Activated CD4-positive, alpha-beta T cell treated with anti-CD3 and anti-CD28 coated beads for 1 hour (primary cell): Measurements from ENCODE around the gene CTNNA3.

ENCODE experiments used
- DNase-seq: peaks from one replicate; pipeline ENCODE4 v3.0.0-alpha.2; 2020

The CTNNA3 gene

DNA sequence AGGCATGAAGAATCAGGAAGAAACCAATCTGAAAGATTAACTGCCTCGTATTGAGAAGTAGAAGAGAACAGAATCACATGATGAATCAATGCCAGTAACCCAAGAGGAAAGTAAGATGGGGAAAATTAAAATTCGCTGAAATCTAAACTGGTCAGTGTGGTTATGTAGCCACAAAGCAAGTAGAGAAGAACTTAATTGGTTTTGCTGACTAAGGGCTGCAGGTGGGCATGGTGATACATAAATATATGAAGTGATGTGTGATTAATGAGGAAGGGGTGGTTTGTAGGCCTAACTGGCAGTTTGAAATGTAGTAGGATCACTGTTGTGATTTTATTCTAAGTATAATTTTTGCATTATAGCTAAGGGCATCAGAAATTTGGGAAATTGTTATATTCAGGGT is 853.6 kb downstream of the CTNNA3 start:
- no peak for DNase-seq

DNA sequence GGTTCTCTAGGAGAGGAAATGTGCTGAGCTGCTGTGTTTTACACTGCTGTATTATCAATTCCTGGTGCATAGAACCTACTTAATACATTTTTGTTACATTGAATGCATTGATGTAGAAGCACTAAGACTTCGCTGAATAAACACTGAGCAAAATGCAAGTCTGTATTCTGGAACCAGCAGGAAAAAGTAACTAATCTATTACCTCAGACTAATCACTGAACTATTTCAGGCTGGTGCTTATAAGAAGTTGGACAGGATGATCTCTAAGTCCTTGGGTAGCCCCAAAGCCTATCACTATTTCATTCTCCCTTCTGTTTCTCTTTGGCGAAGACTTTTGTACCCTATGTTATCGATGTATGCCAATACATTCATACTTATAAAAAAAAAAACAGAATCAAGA is 857.3 kb downstream of the CTNNA3 start:
- no peak for DNase-seq

DNA sequence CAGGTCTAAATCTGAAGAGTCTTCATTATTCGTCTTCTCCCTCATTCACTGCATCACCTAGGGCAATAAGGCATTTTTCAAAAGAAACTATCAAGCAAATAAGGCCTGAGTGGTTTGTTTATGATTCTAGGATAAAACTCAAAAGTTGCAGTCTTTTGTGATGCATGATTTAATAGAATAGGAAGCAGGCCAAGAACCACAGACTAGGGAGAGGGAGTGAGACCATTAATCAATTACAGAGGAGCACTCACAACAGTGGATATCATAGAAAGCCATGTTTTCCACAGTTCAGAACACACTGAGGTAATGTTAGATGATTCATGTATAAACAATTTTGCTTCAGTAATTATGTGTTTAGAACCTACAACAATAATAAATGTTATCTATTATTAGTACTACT is 858.0 kb downstream of the CTNNA3 start:
- DNase-seq, result no peak

DNA sequence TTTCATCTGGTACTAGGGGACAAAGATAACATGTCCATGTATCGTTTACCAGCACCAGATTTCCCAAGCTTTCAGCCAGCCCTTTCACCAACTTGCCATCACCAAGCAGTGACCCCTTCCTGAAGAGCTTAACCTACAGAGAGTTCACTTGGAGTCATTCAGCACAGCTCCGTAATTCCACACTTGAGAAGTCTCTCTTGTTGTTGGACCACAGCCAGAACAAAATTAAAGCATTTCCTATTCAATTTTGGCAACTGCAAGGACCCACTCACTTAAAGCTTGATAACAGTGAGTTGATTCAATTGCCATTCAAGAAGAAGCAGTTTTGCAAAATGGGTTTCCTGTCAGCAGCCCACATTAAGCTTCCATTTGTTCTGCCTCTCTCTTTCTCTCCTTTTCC is 858.7 kb downstream of the CTNNA3 start:
- no peak for DNase-seq

DNA sequence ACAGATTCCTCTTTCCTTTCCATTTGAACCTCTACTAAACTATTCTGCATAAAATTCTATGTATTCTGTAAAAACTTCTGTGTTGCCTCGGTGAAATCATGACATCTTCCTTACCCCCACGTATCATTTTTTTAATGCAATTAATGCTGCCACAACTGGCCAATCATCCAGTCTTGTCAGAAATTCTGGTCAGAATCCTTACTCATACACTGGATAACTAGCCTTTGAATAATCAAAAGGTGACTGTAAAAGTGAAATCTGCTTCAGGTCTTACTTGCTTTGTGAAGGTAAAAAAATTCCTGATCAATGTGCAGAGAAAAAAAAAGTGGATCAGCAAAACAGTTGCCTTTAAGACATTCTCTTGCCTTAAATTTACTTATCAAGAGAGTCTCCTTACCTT is 859.2 kb downstream of the CTNNA3 start:
- no peak for DNase-seq

DNA sequence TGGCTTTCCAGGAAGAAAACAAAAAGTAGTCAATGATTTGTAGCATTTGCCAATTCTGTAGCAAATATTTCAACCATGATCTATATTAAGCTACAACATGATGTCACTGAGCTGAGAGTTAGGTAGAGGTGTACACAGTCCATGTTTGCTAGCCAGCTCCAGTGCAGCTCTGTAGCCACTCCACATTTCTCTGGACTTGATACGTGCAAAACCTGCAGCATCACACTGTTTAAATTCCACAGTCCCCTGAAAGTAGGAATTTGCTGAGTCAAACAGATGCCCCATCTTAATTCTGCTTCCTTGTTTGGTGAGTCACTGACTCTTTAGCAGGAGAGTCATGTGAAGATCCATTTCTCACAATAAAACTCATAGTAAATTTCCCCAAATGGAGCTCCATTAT is 859.9 kb downstream of the CTNNA3 start:
- no peak for DNase-seq

DNA sequence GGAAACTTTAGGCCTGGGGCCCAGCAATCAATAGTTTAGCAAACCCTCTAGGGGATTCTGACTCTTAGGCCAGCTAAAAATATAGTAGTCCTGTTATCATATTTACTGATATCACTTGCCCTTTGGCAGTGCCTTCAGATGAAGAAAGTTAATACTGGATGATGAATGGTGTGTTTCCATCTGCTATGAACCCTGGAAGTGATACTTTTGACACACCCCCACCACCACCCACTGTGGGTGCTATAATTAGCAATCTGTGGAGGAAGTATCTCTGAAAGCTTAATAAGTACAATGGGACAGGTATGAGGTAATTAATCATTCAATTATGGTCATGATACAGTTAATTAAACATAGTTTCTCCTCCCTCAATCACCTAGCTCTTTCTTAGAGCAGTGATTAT is 860.6 kb downstream of the CTNNA3 start:
- no peak for DNase-seq

DNA sequence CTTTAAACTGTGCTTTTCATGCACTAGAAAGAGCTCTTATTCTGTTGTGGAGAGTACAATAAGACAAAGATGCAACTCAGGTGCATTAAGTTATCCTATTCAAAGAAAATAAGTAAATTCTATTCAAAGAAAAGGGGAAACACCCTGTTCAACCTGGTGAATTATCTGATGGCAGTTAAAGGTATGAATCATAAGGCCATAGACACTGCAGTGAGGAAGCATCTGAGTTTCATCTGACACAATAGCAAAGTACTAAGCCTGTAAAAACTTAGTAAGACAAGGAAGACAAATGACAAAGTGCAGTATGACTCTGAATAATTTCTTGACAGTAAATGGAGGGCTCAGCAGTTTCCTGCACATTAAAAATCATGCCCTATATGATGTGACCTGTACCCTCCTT is 861.2 kb downstream of the CTNNA3 start:
- DNase-seq, result no peak

DNA sequence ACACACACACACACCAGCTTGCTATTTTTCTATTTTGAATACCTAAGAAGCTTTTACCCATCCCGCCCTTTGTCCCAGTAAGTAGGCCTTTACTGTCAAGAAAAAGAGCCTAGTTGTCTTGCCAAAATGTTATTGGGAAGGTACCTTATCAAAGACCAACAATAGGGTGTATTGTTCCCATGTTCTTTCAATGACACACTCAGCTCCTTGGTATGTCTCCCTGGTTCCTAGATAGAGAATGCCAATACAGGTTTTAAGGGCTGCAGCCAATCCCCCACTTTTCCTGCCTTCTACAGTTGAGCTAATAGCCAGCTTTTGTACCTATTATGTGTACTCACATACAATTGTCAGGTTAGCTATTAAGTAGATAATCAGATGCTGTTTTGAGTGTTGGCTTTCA is 862.1 kb downstream of the CTNNA3 start:
- DNase-seq, result no peak

DNA sequence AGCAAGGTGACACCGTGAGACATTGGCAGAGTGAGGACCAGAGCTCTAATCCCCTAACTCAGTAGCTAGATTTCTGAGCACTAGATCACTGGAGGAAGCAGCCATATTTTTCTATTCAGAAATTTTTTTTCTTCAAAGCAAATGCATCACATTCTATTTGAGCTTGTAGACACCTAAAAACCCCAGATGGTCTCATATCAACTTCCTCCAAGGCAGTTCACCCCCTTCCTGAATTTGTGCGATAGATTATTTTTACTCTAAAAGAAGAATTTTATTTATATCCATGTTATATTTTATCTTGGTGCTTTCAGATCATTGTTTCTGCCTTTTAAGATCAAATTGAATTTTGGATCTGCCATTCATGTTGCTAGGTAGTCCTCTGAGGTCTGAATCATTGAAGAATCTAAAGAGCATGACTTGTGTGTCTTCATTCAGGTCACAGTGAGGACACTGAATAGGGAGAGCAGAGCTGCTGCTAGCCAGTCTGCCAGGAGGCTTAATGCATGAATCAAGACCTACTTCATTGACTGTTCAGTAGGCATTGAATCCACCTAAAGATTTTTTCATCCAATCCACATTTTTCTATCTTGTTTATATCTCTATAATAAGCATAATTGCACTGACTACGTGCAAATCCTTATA is 863.1 kb downstream of the CTNNA3 start:
- DNase-seq, result no peak

DNA sequence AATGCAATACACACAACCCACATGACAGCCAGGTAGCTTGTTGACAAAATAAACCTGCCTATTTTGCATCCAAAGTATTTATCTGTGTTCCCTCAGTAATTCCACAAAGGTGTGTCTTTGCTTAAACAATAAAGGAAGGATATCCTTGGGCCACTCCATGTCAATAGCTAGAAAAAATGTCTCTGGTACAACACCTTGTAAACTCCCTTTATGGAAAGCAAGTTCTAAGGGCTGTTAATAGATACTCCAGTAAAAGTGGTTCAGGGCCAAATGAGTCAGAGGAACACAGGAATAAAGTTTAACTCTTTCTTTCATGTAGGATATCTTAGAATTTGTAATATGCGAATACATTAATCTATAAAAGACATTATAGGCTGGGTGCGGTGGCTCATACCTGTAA is 867.0 kb downstream of the CTNNA3 start:
- no peak for DNase-seq

DNA sequence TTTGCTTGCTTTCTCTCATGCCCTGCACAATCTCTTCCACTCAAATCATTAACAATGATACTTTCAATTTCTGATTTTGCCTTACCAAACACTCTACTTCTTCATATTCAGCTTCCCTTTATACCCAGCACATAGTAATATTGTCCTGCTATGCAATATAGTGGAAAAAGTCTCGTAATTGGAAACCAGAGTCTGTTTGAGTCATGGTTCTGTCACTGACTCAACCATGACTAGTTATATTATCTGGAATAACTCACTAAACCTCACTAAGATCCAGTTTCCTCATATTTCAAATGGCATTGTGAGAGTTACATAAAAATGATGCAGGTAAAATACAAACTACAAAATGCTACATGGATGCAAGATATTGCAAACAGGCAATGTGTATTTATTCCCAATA is 868.6 kb downstream of the CTNNA3 start:
- no peak for DNase-seq

DNA sequence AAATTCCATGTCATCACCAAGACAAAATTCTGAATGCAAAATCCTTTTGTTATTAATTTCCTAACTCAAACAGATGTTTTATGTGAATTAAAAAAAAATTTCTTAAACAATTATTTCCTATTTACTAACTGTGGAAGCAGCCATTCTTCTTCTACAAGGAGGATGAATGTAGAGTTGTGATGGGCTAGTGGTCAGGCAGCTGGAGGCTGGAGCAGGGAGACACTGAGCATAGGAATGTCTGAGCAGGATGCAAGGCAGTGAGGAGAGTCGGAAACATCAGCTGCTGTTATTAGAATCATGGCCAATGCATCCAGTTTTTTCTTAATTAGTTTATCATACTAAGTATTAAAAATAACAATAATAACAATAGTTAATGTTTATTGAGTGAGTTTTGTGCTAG is 872.7 kb downstream of the CTNNA3 start:
- DNase-seq, result no peak

DNA sequence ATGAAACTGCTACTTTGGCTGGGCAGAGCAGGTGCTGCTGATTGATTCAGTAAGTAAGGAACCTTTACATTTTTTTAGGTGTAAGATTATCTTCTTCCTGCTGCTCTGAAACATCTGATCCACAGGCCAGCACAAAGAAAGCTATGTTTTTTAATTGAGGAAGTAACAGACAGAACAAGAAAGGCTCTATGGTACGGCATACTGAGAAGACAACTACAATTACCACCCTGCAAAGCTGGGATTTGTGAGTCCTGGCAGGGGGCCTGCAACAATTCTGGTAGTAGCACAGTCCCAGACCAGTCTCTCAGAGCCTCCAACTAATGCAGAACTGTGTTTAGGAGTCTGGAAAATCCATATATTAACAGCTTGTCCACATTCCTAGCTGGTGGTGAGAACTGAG is 873.2 kb downstream of the CTNNA3 start:
- no peak for DNase-seq

DNA sequence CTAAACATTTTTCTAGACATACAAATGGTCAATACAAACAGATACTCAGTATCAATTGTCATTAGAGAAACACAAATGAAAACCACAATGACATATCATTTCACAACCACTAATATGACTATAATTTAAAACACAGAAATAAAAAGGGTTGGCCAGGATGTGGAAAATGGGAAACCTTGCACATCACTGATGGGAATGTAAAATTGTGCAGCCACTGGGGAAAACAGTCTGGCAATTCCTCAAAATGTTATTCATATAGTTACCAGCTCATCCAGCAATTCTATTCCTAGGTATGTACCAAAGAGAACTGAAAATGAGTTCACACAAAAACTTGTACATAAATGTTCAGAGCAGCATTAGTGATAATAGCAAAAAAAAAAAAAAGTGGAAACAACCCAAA is 876.3 kb downstream of the CTNNA3 start:
- no peak for DNase-seq

DNA sequence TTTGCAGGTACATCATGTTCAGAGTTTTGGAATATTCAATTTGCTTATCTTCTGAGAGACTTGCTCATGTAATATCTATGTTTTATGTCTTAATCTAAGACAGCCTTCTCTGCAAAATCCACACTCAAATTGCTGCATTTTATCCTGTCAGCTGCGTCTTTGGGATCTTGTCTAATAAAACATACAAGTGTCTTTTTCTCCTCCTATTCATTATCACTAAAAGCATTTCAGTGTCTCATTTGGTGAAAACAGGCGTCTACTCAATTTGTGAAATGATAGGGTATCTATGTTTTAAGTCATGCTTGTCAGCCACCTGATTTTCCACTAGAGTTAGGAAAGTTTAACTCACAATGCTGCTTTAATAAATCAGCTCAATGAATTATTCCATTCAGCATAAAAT is 882.9 kb downstream of the CTNNA3 start:
- no peak for DNase-seq

DNA sequence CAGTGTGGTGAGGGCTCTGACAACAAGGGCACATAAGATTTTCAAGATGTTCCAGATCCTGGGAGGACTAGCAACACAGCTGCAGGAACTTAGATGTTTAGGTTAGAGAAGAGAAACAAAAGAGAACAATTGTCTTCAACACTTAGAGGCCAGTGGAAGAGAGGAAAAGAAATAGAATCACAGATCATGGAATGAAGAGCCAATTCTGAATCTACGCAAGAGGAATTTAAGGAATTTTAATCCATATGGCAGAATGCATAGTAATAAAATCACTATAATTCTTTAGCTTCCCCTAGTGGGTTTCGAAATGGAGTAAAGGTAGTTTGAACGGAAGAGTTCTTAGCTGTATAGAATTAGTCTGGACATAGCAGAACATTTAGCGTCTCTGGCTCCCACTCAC is 884.8 kb downstream of the CTNNA3 start:
- no peak for DNase-seq

DNA sequence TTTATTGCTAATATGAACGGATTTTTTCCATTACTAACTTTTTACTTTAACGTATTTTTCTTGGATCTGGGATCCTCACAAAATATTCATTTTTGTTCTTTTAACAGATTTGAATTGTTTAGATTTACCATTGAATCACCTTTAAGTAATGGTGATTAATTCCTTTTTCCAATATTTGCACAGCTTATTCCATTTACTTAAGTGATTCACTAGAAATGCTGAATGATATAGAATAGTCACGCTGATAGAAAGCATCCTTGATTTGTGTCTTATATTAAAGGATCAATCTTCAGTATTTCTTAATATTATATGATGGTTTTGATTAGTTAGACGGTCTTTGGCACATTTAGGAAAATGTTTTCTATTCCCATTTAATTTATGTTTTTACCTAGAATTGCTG is 886.6 kb downstream of the CTNNA3 start:
- no peak for DNase-seq

DNA sequence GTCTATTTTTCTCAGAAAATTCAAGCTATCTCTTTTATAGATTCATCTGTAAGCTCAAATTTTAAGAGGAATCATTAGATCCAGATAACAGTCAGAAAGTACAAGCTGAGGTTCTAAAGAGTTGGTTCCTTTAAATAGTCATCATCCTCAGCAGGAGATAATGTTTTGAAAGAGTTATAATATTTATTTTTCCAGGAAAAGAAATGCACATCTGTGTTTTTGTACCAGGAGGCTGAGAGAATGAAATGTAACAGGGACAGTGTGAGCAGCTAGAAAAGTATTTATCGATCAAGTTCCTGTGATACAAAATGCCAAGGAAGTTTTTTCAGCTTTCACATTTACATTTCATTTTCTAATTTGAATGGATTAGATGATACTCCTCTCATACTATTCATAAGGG is 890.4 kb downstream of the CTNNA3 start:
- no peak for DNase-seq

DNA sequence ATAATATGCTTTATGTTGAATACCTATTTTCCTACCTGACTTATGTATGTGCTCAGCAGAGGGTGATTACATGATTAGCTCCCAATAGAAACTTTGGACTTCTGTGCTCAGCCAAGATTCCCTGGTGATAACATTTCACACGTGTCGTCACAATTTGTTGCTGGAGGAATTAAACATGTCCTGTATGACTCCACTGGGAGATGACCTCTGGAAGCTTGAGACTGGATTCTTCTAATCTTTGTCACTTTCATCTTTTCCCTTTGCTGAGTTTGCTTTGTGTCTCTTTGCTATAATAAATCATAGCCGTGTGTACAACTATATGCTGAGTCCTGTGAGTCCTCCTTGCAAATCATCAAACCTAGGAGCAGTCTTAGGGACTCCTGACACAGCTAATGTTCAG is 891.0 kb downstream of the CTNNA3 start:
- no peak for DNase-seq

DNA sequence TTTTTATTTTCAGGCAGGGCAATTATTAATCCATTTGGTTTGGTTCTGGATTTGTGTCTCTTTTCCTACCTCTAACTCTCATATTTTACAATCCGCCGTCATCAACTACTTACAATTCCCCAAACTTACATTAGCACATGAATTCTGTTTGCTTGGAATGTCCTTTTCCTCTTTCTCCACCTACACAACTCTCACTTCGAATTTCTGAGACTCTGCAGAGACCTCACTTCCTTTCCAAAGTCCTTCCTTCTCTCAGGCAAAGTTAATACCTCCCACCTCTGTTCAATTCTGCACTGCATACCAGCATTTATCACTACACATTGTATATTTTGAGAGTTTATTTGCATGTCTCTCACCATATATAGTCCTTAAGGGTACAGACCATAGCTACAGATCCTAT is 892.8 kb downstream of the CTNNA3 start:
- DNase-seq, result no peak

DNA sequence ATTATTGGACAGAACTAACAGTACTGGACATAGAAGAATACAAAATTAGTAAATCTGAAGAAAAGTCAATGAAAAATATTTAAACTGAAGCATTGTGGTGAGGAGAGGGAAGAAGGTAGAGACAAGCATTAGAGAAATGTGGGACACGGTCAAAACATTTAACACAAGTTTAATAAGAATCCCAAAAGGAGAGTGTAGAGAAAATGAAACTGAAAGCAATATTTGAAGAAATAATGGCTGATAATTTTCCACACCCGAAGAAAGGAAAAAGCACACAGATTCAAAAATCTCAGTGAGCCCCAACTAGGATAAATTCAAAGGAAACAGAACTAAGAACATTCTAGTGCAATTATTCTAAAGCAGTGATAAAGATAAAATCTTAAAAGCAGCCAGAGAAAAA is 896.5 kb downstream of the CTNNA3 start:
- no peak for DNase-seq

DNA sequence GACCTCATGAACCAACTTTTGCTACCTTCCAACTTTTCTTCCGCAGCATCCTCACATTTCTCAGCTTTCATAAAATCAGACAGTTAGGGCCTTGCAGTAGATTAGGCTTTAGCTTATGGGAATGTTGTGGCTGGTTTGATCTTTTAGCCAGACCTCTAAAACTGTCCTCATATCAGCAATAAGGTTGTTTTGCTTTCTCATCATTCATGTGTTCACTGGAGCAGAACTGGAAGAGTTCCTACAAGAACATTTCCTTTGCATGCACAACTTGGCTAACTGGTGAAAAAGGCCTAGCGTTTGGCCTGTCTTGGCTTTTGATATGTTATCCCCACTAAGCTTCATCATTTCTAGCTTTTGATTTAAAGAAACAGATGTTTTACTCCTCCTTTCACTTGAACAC is 900.1 kb downstream of the CTNNA3 start:
- DNase-seq, result no peak

DNA sequence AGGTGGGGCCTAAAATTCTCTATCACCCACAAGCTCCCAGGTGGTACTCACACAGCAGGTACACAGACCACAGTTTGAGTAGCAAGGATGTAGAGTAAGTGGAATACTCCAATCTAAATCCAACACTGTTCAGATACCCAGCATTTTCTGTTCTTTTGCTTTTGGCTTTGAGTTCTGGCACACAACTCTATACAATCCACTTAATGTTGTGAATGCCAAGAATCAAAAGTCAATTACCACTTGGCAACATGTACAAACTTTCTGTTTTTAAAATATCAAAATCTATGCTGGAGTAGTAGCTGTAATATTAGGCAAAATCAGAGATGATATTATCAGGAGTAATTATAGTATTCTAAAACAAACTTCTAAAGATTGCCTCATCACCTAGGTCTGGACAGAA is 903.6 kb downstream of the CTNNA3 start:
- no peak for DNase-seq

DNA sequence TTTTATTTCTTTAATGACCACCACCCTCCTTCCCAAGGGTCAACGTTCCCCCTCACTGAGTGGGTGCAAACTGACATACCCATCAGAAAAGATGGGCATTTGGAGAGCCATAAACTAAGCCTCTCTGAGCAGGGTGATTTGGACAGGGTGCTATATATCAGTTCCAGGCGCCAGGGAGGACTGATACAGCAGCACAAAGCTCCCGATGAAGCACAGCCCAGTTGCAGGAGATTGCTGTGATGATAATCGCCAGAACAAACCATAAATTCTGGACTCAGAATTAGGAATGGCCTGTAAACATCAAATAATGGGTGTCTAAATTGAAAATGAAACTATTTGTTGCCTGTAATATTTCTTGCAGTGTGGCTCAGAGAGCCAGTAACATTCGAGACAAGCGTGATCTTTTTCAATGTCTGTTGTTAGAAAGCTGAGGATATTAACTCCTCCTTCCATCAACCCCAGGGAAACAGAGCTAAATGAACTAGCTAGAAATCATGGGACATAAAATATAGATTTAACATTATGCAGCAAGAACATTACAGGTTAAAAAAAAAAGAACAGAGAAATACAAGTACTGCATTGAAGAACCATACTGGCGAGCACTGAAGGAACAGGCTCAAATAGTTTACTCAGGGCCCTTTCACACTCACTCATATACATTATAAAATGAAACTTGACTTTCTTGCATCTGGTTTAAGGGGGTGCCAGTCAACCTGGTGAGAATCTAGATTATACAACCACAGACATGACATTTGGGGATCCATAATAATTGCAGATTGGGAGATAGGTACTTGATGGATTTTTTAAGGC is 907.6 kb downstream of the CTNNA3 start:
- no peak for DNase-seq
